Activated CD4-positive, alpha-beta T cell treated with anti-CD3 and anti-CD28 coated beads, Interleukin-10, Interleukin-2, amounts not matched to agents 100 ng/mL and 50 ng/mL, durations not matched to agents 16 hours and 8 hours (primary cell): ENCODE data around the gene SQSTM1.
"Not testable (repeated sequence)": the region's sequence is repeated elsewhere in the genome, so short reads cannot be mapped to it uniquely, and the experiment has no call there.

Experiments used
- DNase-seq: peaks from one replicate; pipeline ENCODE4 v3.0.0-alpha.2; 2020

The SQSTM1 gene

GRCh38 chr5:179827680-179828079 lies 7.0 kb downstream of the SQSTM1 start:
- DNase-seq = peak; percentile 59

GRCh38 chr5:179828756-179829421 lies 8.2 kb downstream of the SQSTM1 start:
- DNase-seq = no peak

GRCh38 chr5:179829732-179830435 lies 9.2 kb downstream of the SQSTM1 start:
- DNase-seq = no peak

- no peak for DNase-seq
Measured at GRCh38 chr5:179830818-179831468, 10.2 kb downstream of the SQSTM1 start.

GRCh38 chr5:179832039-179832745 lies 11.5 kb downstream of the SQSTM1 start:
- DNase-seq = no peak

GRCh38 chr5:179833056-179833708 lies 12.5 kb downstream of the SQSTM1 start:
- DNase-seq = no peak

- no peak for DNase-seq
Measured at GRCh38 chr5:179833709-179834070, 13.0 kb downstream of the SQSTM1 start.

- no peak for DNase-seq
Measured at GRCh38 chr5:179834120-179834519, 13.4 kb downstream of the SQSTM1 start.

- DNase-seq = not testable (repeated sequence)
Measured at GRCh38 chr5:179834871-179835270, 14.2 kb downstream of the SQSTM1 start.

- peak; percentile 66 for DNase-seq
Measured at GRCh38 chr5:179836225-179837019, 15.7 kb downstream of the SQSTM1 start.

- no peak for DNase-seq
Measured at GRCh38 chr5:179837076-179838011, 16.6 kb downstream of the SQSTM1 start.

- DNase-seq = no peak
Measured at GRCh38 chr5:179839328-179840256, 18.9 kb downstream of the SQSTM1 start.

GRCh38 chr5:179840321-179840720 lies 19.6 kb downstream of the SQSTM1 start:
- DNase-seq = no peak

GRCh38 chr5:179840766-179841165 lies 20.1 kb downstream of the SQSTM1 start:
- no peak for DNase-seq

- DNase-seq = no peak
Measured at GRCh38 chr5:179841621-179842020, 20.9 kb downstream of the SQSTM1 start.

GRCh38 chr5:179852993-179853547 lies 32.4 kb downstream of the SQSTM1 start:
- DNase-seq = no peak

- no peak for DNase-seq
Measured at GRCh38 chr5:179854356-179854755, 33.7 kb downstream of the SQSTM1 start.

- peak; percentile 51 for DNase-seq
Measured at GRCh38 chr5:179858241-179858585, 37.5 kb downstream of the SQSTM1 start.
